IMR-90 (cell line): ENCODE measurements around the gene FANK1. TPM values are rescaled to one million over a fixed set of nuclear protein-coding genes. Genes with fewer than 3 reads are reported as not detected.

Source experiments
- ATAC-seq: fragments of 200-7000 bp; cut with Tn5 transposase; 2 replicates; pipeline ENCODE4 v1.9.1; 2020; ENCODE audit warnings: low read depth, mild to moderate bottlenecking, moderate library complexity
- BruUV-seq: library from RNA; stranded (reverse); fragments of 400-500 nt; replicated peaks from 2 replicates; lab custom pipeline; 2021; lab: Mats Ljungman, UMichigan
- CTCF ChIA-PET: fragments of 300-600 bp; formaldehyde crosslinking; extraction: SDS; loops from one replicate; lab custom pipeline; 2021; ENCODE audit warnings: antibody characterized with exemption; lab: Yijun Ruan, JAX
- POLR2A ChIA-PET: fragments of 300-600 bp; sonication (Branson Sonifier 250); formaldehyde crosslinking; loops from one replicate; lab custom pipeline; 2022; ENCODE audit warnings: antibody characterized with exemption; ENCODE audit not compliant: unreplicated experiment; lab: Charles Lee
- DNase-seq: peaks from one replicate; pipeline ENCODE4 v3.0.0; 2013
- H2AFZ ChIP-seq: replicated peaks from 2 replicates; pipeline ENCODE3; 2013; ENCODE audit warnings: low read length, mild to moderate bottlenecking; ENCODE audit not compliant: poor library complexity
- H2AK5ac ChIP-seq: 2 replicates; pipeline ENCODE4 v1.6.1; 2013; ENCODE audit warnings: low read depth, low read length, inconsistent platforms
- H2AK9ac ChIP-seq: replicated peaks from 2 replicates; pipeline ENCODE3; 2013; ENCODE audit warnings: mild to moderate bottlenecking, low read depth, low read length, moderate library complexity; ENCODE audit not compliant: poor library complexity
- H2BK120ac ChIP-seq: 2 replicates; pipeline ENCODE4 v1.6.1; 2013; ENCODE audit warnings: low read depth, low read length, inconsistent platforms
- H2BK15ac ChIP-seq: 3 replicates; pipeline ENCODE4 v1.6.1; 2013; ENCODE audit warnings: low read depth, low read length, inconsistent platforms
- H2BK20ac ChIP-seq: 2 replicates; pipeline ENCODE4 v1.6.1; 2013; ENCODE audit warnings: low read depth, mild to moderate bottlenecking, inconsistent platforms, low read length, moderate library complexity
- H2BK5ac ChIP-seq: 2 replicates; pipeline ENCODE4 v1.6.1; 2013; ENCODE audit warnings: mild to moderate bottlenecking, low read depth, low read length, inconsistent platforms; ENCODE audit not compliant: poor library complexity, severe bottlenecking
- H3K14ac ChIP-seq: replicated peaks from 2 replicates; pipeline ENCODE4 v1.6.1; 2013; ENCODE audit warnings: low read depth, low read length, inconsistent platforms
- H3K18ac ChIP-seq: 2 replicates; pipeline ENCODE4 v1.6.1; 2013; ENCODE audit warnings: low read depth, low read length, control low read depth
- H3K23ac ChIP-seq: 2 replicates; pipeline ENCODE4 v1.6.1; 2013; ENCODE audit warnings: low read depth, low read length, inconsistent platforms
- H3K27ac ChIP-seq: 2 replicates; pipeline ENCODE4 v1.5.1; 2013; ENCODE audit warnings: mild to moderate bottlenecking, control low read depth, low read length; ENCODE audit not compliant: insufficient read depth
- H3K27me3 ChIP-seq: 2 replicates; pipeline ENCODE4 v1.6.1; 2013; ENCODE audit warnings: low read length; ENCODE audit not compliant: control insufficient read depth, insufficient read depth
- H3K36me3 ChIP-seq: 2 replicates; pipeline ENCODE4 v1.6.1; 2013; ENCODE audit warnings: low read length, mixed read lengths; ENCODE audit not compliant: control insufficient read depth, insufficient read depth
- H3K4ac ChIP-seq: 2 replicates; pipeline ENCODE4 v1.6.1; 2013; ENCODE audit warnings: low read depth, low read length, inconsistent platforms
- H3K4me1 ChIP-seq: 2 replicates; pipeline ENCODE4 v1.6.1; 2013; ENCODE audit warnings: low read length, mixed read lengths; ENCODE audit not compliant: control insufficient read depth, insufficient read depth
- H3K4me2 ChIP-seq: 2 replicates; pipeline ENCODE4 v1.6.1; 2013; ENCODE audit warnings: low read depth, mild to moderate bottlenecking, control low read depth, low read length, moderate library complexity
- H3K4me3 ChIP-seq: 2 replicates; pipeline ENCODE4 v1.5.1; 2013; ENCODE audit warnings: low read depth, mild to moderate bottlenecking, control low read depth, low read length, moderate library complexity; ENCODE audit not compliant: insufficient read depth
- H3K56ac ChIP-seq: 2 replicates; pipeline ENCODE4 v1.6.1; 2013; ENCODE audit warnings: low read length, inconsistent platforms; ENCODE audit not compliant: insufficient read depth; ENCODE audit errors: extremely low read depth
- H3K79me1 ChIP-seq, 2 experiments: 2 replicates each; pipeline ENCODE4 v1.6.1; 2013; ENCODE audit warnings: low read length in 2 of 2, inconsistent platforms in 1 of 2, low read depth in 1 of 2
- H3K9ac ChIP-seq: 2 replicates; pipeline ENCODE4 v1.6.1; 2013; ENCODE audit warnings: low read depth, low read length, control low read depth
- H3K9me1 ChIP-seq: 2 replicates; pipeline ENCODE4 v1.6.1; 2013; ENCODE audit warnings: low read length, inconsistent platforms; ENCODE audit not compliant: insufficient read depth
- H3K9me3 ChIP-seq: 2 replicates; pipeline ENCODE4 v1.6.1; 2013; ENCODE audit warnings: low read length; ENCODE audit not compliant: control insufficient read depth, insufficient read depth
- H4K20me1 ChIP-seq: 2 replicates; pipeline ENCODE4 v1.6.1; 2013; ENCODE audit warnings: low read length, inconsistent platforms; ENCODE audit not compliant: insufficient read depth
- H4K5ac ChIP-seq: 2 replicates; pipeline ENCODE4 v1.6.1; 2013; ENCODE audit warnings: mild to moderate bottlenecking, low read depth, low read length, control low read depth
- H4K8ac ChIP-seq, 2 experiments: 2 replicates each; pipeline ENCODE4 v1.6.1; 2013; ENCODE audit warnings: low read depth in 2 of 2, low read length in 2 of 2, control low read depth in 1 of 2, inconsistent platforms in 1 of 2
- H4K91ac ChIP-seq: 2 replicates; pipeline ENCODE4 v1.6.1; 2013; ENCODE audit warnings: low read depth, low read length, inconsistent platforms; ENCODE audit not compliant: insufficient read depth
- MAFK ChIP-seq: IDR thresholded peaks from 2 replicates; pipeline ENCODE4 v1.6.1; 2012; ENCODE audit warnings: low read depth, low read length, improper control_type of control experiment
- WGBS, 2 experiments: methylation state at CpG; one replicate each; pipeline versions ENCODE4 v1.1.5 to v1.1.7; 2013; ENCODE audit warnings: missing lambda C conversion rate in 2 of 2; ENCODE audit not compliant: insufficient read length in 1 of 2; ENCODE audit errors: extremely low coverage in 2 of 2; 5-methylcytosine and 5-hydroxymethylcytosine counted together
- dilution Hi-C: fragments of 300-500 bp; cut with HindIII; formaldehyde crosslinking; loops from one replicate; pipeline ENCODE4 v1.14.3; 2018; ENCODE audit warnings: low sequenced_read_pairs; ENCODE audit not compliant: unreplicated experiment
- in situ Hi-C: fragments of 300-500 bp; cut with MboI; formaldehyde crosslinking; loops from 3 replicates; pipeline ENCODE4 v1.14.3; 2019; ENCODE audit warnings: low sequenced_read_pairs, inconsistent platforms, mixed read lengths
- intact Hi-C: fragments of 100-400 bp; cut with micrococcal nuclease; formaldehyde crosslinking; loops from 2 replicates; pipeline ENCODE4 v1.10.0; 2022
- polyA plus RNA-seq, 3 experiments: library from polyadenylated mRNA; depleted of rRNA; stranded (reverse); fragments of >200 nt; gene quantifications; 2 replicates each; pipeline ENCODE4 v1.2.3, GENCODE V29; 2012; ENCODE audit warnings: low replicate concordance in 1 of 3
- total RNA-seq: library from RNA; depleted of rRNA; stranded (reverse); fragments of >200 nt; gene quantifications from 2 replicates; pipeline ENCODE4 v1.2.3, GENCODE V29; 2012

FANK1 gene
- total and polyA plus RNA-seq, 2 of the 4 experiments (the other 2 are of a cell fraction) = 0.90 to 2.2 TPM

DNA sequence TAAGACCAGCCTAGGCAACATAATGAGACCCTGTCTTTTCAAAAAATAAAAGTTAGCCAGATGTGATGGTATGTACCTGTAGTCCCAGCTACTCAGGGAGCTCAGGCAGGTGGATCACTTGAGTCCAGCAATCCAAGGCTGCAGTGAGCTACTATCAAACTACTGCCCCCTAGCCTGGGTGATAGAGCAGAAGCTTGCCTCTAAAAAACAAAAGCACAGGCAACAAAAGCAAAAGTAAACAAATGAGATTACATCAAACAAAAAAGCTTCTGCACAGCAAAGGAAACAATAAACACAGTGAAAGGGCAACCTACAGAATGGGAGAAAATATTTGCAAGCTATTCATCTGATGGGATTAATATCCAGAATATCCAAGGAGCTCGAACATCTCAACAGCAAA is 65.4 kb downstream of the FANK1 start:
- Histone ChIP-seq H4K20me1 (no peaks in the 10 kb centered on the region), H4K8ac (no peak overlapping the region), H3K4ac (no peak overlapping the region), H3K27me3 (peaks cover 7% of the 10 kb centered on the region; the same call in 1 of the 2 replicates), H2AK5ac (no peak overlapping the region), H3K4me1 (no peaks in the 10 kb centered on the region), H2BK5ac (no peak overlapping the region), H3K9me3 (no peaks in the 10 kb centered on the region), H2BK15ac (no peak overlapping the region), H4K91ac (no peak overlapping the region), H3K36me3 (no peaks in the 10 kb centered on the region), H2AK9ac (no peak overlapping the region), H3K27ac (no peak overlapping the region), H3K79me1 (no peaks in the 10 kb centered on the region), H3K4me2 (no peak overlapping the region), H3K9ac (no peak overlapping the region), H4K5ac (no peak overlapping the region), H3K9me1 (no peaks in the 10 kb centered on the region), H2AFZ (no peak overlapping the region), H3K56ac (no peak overlapping the region), H3K14ac (no peak overlapping the region), H3K23ac (no peak overlapping the region), H3K4me3 (no peak overlapping the region), H2BK120ac (no peak overlapping the region), H3K18ac (no peak overlapping the region), H2BK20ac (no peak overlapping the region)
- in situ Hi-C loops (no loop called here), intact Hi-C loops (no loop called here), dilution Hi-C loops (no loop called here)
- CTCF ChIA-PET = no interaction called here
- no CpG with 5 or more reads among the region's 1 CpG for WGBS, 2 experiments
- DNase-seq (no peak), ATAC-seq (no peak)
- TF ChIP-seq MAFK = no peak
- BruUV-seq = no TSS peak
- POLR2A ChIA-PET = no interaction called here
